OCI-LY1 (cell line): ENCODE data around the gene ABCG2.

Experiments used
- H2AFZ ChIP-seq: fragments of 200-600 bp; sonication (generic), shearing (Covaris generic); 2 replicates; pipeline ENCODE4 v1.6.0; 2014; ENCODE audit warnings: antibody characterized with exemption, mild to moderate bottlenecking, low read length
- H3F3A ChIP-seq: fragments of 200-600 bp; sonication (generic), shearing (Covaris generic); 2 replicates; pipeline ENCODE4 v1.6.0; 2014; ENCODE audit warnings: mild to moderate bottlenecking, antibody characterized with exemption, low read length, moderate library complexity; ENCODE audit not compliant: insufficient read depth
- H3K27ac ChIP-seq: fragments of 200-600 bp; sonication (generic); 2 replicates; pipeline ENCODE4 v1.5.1; 2014; ENCODE audit warnings: low read length, mixed run types, mild to moderate bottlenecking, low read depth; ENCODE audit not compliant: poor library complexity, severe bottlenecking
- H3K27me3 ChIP-seq: fragments of 200-600 bp; sonication (generic); 2 replicates; pipeline ENCODE4 v1.6.0; 2014; ENCODE audit warnings: antibody characterized with exemption, mild to moderate bottlenecking, low read length, moderate library complexity; ENCODE audit not compliant: insufficient read depth
- H3K36me3 ChIP-seq: fragments of 200-600 bp; sonication (generic); 2 replicates; pipeline ENCODE4 v1.6.1; 2014; ENCODE audit warnings: mild to moderate bottlenecking, antibody characterized with exemption, low read length, moderate library complexity, mixed read lengths; ENCODE audit not compliant: insufficient read depth
- H3K4me1 ChIP-seq: fragments of 200-600 bp; sonication (generic); 2 replicates; pipeline ENCODE4 v1.5.1; 2014; ENCODE audit warnings: mild to moderate bottlenecking, low read length, moderate library complexity; ENCODE audit not compliant: insufficient read depth, severe bottlenecking
- H3K4me2 ChIP-seq: fragments of 200-600 bp; sonication (generic), shearing (Covaris generic); 2 replicates; pipeline ENCODE4 v1.6.1; 2014; ENCODE audit warnings: low read length
- H3K4me3 ChIP-seq: fragments of 200-600 bp; sonication (generic); 2 replicates; pipeline ENCODE4 v1.5.1; 2014; ENCODE audit warnings: low read length, low read depth, mild to moderate bottlenecking, mixed read lengths; ENCODE audit not compliant: poor library complexity, severe bottlenecking
- H3K79me2 ChIP-seq: fragments of 200-600 bp; shearing (Covaris generic); 2 replicates; pipeline ENCODE4 v1.6.1; 2016; ENCODE audit warnings: mixed run types, low read length, mixed read lengths; ENCODE audit not compliant: insufficient read depth
- H3K9ac ChIP-seq: fragments of 200-600 bp; sonication (generic), shearing (Covaris generic); 2 replicates; pipeline ENCODE4 v1.6.1; 2014; ENCODE audit warnings: mild to moderate bottlenecking, low read length, mixed read lengths
- H3K9me2 ChIP-seq: fragments of 200-600 bp; sonication (generic), shearing (Covaris generic); 2 replicates; pipeline ENCODE4 v1.6.1; 2014; ENCODE audit warnings: low read depth, mild to moderate bottlenecking, low read length, mixed read lengths
- H3K9me3 ChIP-seq: fragments of 200-600 bp; shearing (Covaris generic); 2 replicates; pipeline ENCODE4 v1.6.1; 2014; ENCODE audit warnings: low read length, mixed read lengths
- H4K20me1 ChIP-seq: fragments of 200-600 bp; sonication (generic), shearing (Covaris generic); 2 replicates; pipeline ENCODE4 v1.6.0; 2016; ENCODE audit warnings: mild to moderate bottlenecking, low read length; ENCODE audit not compliant: insufficient read depth
- CTCF ChIP-seq: fragments of 200-600 bp; sonication (generic), shearing (Covaris generic); IDR thresholded peaks from 2 replicates; pipeline ENCODE4 v1.5.1; 2017; ENCODE audit warnings: mild to moderate bottlenecking, antibody characterized with exemption, low read length, moderate library complexity, mixed read lengths
- EZH2 ChIP-seq: fragments of 200-600 bp; sonication (generic), shearing (Covaris generic); IDR thresholded peaks from 2 replicates; pipeline ENCODE4 v1.8.0; 2017; ENCODE audit warnings: borderline replicate concordance, mixed run types, mild to moderate bottlenecking, antibody characterized with exemption, low read length, moderate library complexity, mixed read lengths

ABCG2 gene

GRCh38 chr4:88070031-88070430, 88.4 kb downstream of the ABCG2 start:
- H3F3A ChIP-seq: no peaks in the 10 kb centered on the region
- H3K4me2 ChIP-seq: no peak overlapping the region

GRCh38 chr4:88064410-88064809, 94.0 kb downstream of the ABCG2 start:
- no peak for TF ChIP-seq EZH2
- no peak for TF ChIP-seq CTCF
- H3K79me2 ChIP-seq: no peaks in the 10 kb centered on the region
- H4K20me1 ChIP-seq: no peaks in the 10 kb centered on the region
- H3K36me3 ChIP-seq: no peaks in the 10 kb centered on the region
- no peaks in the 10 kb centered on the region for H3K4me1 ChIP-seq
- H3K4me3 ChIP-seq: no peak overlapping the region
- H3K4me2 ChIP-seq: no peak overlapping the region
- H3F3A ChIP-seq: no peaks in the 10 kb centered on the region
- H3K27ac ChIP-seq: no peak overlapping the region
- no peak overlapping the region for H2AFZ ChIP-seq
- no peaks in the 10 kb centered on the region for H3K9me2 ChIP-seq
- no peaks in the 10 kb centered on the region for H3K9me3 ChIP-seq
- H3K9ac ChIP-seq: no peak overlapping the region
- H3K27me3 ChIP-seq: no peaks in the 10 kb centered on the region

More at GRCh38 chr4:88070031-88070430, 88.4 kb downstream of the ABCG2 start:
- H3K9me2 ChIP-seq: no peaks in the 10 kb centered on the region
- H3K79me2 ChIP-seq: no peaks in the 10 kb centered on the region
- no peaks in the 10 kb centered on the region for H4K20me1 ChIP-seq
- no peak for TF ChIP-seq EZH2
- no peak for TF ChIP-seq CTCF
- H3K27me3 ChIP-seq: no peaks in the 10 kb centered on the region
- no peaks in the 10 kb centered on the region for H3K9me3 ChIP-seq
- H2AFZ ChIP-seq: no peak overlapping the region
- H3K27ac ChIP-seq: no peak overlapping the region
- no peaks in the 10 kb centered on the region for H3K36me3 ChIP-seq
- no peaks in the 10 kb centered on the region for H3K4me1 ChIP-seq
- no peak overlapping the region for H3K9ac ChIP-seq
- no peak overlapping the region for H3K4me3 ChIP-seq

- no peak overlapping the region for H3K4me2 ChIP-seq
- no peaks in the 10 kb centered on the region for H3F3A ChIP-seq
- no peaks in the 10 kb centered on the region for H3K36me3 ChIP-seq
- H3K4me1 ChIP-seq: no peaks in the 10 kb centered on the region
- H2AFZ ChIP-seq: no peak overlapping the region
- H4K20me1 ChIP-seq: no peaks in the 10 kb centered on the region
- no peak overlapping the region for H3K4me3 ChIP-seq
- no peaks in the 10 kb centered on the region for H3K9me2 ChIP-seq
- no peaks in the 10 kb centered on the region for H3K79me2 ChIP-seq
- H3K27ac ChIP-seq: no peak overlapping the region
- H3K27me3 ChIP-seq: no peaks in the 10 kb centered on the region
- TF ChIP-seq CTCF (no peak), EZH2 (no peak)
- H3K9me3 ChIP-seq: no peaks in the 10 kb centered on the region
- H3K9ac ChIP-seq: no peak overlapping the region
Observed at GRCh38 chr4:88063634-88064296, 94.7 kb downstream of the ABCG2 start.
